ENCODE results near the gene CFAP20.
"Not testable (repeated sequence)": the region's sequence is repeated elsewhere in the genome, so short reads cannot be mapped to it uniquely, and the experiment has no call there.

Gene CFAP20

GRCh38 chr16:58096249-58096648 is 32.9 kb downstream of the CFAP20 start:
- no peak for DNase-seq (ENCODE audit: low read depth)

- not testable (repeated sequence) for DNase-seq (ENCODE audit: low read depth)
Observed at GRCh38 chr16:58095575-58095960, 33.6 kb downstream of the CFAP20 start.

- DNase-seq (ENCODE audit: low read depth), result no peak
Observed at GRCh38 chr16:58094791-58095574, 34.2 kb downstream of the CFAP20 start.

GRCh38 chr16:58094026-58094425 is 35.2 kb downstream of the CFAP20 start:
- DNase-seq (ENCODE audit: low read depth), result no peak

GRCh38 chr16:58090396-58090795 is 38.8 kb downstream of the CFAP20 start:
- not testable (repeated sequence) for DNase-seq (ENCODE audit: low read depth)

GRCh38 chr16:58088091-58088490 is 41.1 kb downstream of the CFAP20 start:
- DNase-seq (ENCODE audit: low read depth), result no peak

GRCh38 chr16:58087209-58087913 is 41.8 kb downstream of the CFAP20 start:
- DNase-seq (ENCODE audit: low read depth), result no peak

GRCh38 chr16:58086381-58087208 is 42.6 kb downstream of the CFAP20 start:
- DNase-seq (ENCODE audit: low read depth), result no peak

GRCh38 chr16:58085584-58086251 is 43.5 kb downstream of the CFAP20 start:
- DNase-seq (ENCODE audit: low read depth), result no peak

- no peak for DNase-seq (ENCODE audit: low read depth)
Observed at GRCh38 chr16:58085171-58085570, 44.0 kb downstream of the CFAP20 start.

GRCh38 chr16:58084635-58085034 is 44.5 kb downstream of the CFAP20 start:
- DNase-seq (ENCODE audit: low read depth), result no peak

- no peak for DNase-seq (ENCODE audit: low read depth)
Observed at GRCh38 chr16:58082381-58082780, 46.8 kb downstream of the CFAP20 start.

GRCh38 chr16:58080657-58081056 is 48.5 kb downstream of the CFAP20 start:
- DNase-seq (ENCODE audit: low read depth), result not testable (repeated sequence)

- no peak for DNase-seq (ENCODE audit: low read depth)
Observed at GRCh38 chr16:58077796-58078195, 51.4 kb downstream of the CFAP20 start.

GRCh38 chr16:58076514-58076913 is 52.7 kb downstream of the CFAP20 start:
- no peak for DNase-seq (ENCODE audit: low read depth)

GRCh38 chr16:58074657-58075056 is 54.5 kb downstream of the CFAP20 start:
- DNase-seq (ENCODE audit: low read depth), result no peak

- DNase-seq (ENCODE audit: low read depth), result not testable (repeated sequence)
Observed at GRCh38 chr16:58073086-58073485, 56.1 kb downstream of the CFAP20 start.

GRCh38 chr16:58072134-58072533 is 57.0 kb downstream of the CFAP20 start:
- DNase-seq (ENCODE audit: low read depth), result not testable (repeated sequence)

- DNase-seq (ENCODE audit: low read depth), result no peak
Observed at GRCh38 chr16:58070585-58070984, 58.6 kb downstream of the CFAP20 start.
